Osteoblast (primary cell): ENCODE results near the gene MTARC2. TPM values are rescaled to one million over a fixed set of nuclear protein-coding genes. Genes with fewer than 3 reads are reported as not detected.

Experiments
- DNase-seq: peaks from one replicate; pipeline ENCODE4 v3.0.0; 2011; ENCODE audit warnings: low spot score, mixed read lengths; ENCODE audit not compliant: insufficient read length; ENCODE audit errors: missing footprints
- H2AFZ ChIP-seq: 2 replicates; pipeline ENCODE4 v1.6.0; 2011; ENCODE audit warnings: mild to moderate bottlenecking, low read length
- H3K27ac ChIP-seq: 2 replicates; pipeline ENCODE4 v1.5.1; 2011; ENCODE audit warnings: mild to moderate bottlenecking, low read depth, low read length, moderate library complexity
- H3K27me3 ChIP-seq: 2 replicates; pipeline ENCODE4 v1.6.0; 2012; ENCODE audit warnings: mild to moderate bottlenecking, control low read depth, inconsistent platforms, low read length, moderate library complexity; ENCODE audit not compliant: insufficient read depth
- H3K36me3 ChIP-seq: 2 replicates; pipeline ENCODE4 v1.5.1; 2011; ENCODE audit warnings: mild to moderate bottlenecking, low read length, control low read depth, moderate library complexity; ENCODE audit not compliant: insufficient read depth
- H3K4me1 ChIP-seq: 2 replicates; pipeline ENCODE4 v1.5.1; 2011; ENCODE audit warnings: mild to moderate bottlenecking, low read length, control low read depth, moderate library complexity; ENCODE audit not compliant: insufficient read depth
- H3K4me2 ChIP-seq: 2 replicates; pipeline ENCODE4 v1.6.0; 2011; ENCODE audit warnings: mild to moderate bottlenecking, low read length; ENCODE audit not compliant: insufficient read depth
- H3K4me3 ChIP-seq: fragments of 200-600 bp; sonication (generic); 3 replicates; pipeline ENCODE4 v1.5.1; 2012; ENCODE audit warnings: mild to moderate bottlenecking, low read length, inconsistent platforms; ENCODE audit not compliant: insufficient read depth
- H3K79me2 ChIP-seq: 2 replicates; pipeline ENCODE4 v1.6.0; 2012; ENCODE audit warnings: mild to moderate bottlenecking, low read length, control low read depth, inconsistent platforms; ENCODE audit not compliant: insufficient read depth
- H3K9me3 ChIP-seq: 2 replicates; pipeline ENCODE4 v1.5.1; 2011; ENCODE audit warnings: low read depth, low read length, control low read depth
- H4K20me1 ChIP-seq: 2 replicates; pipeline ENCODE4 v1.6.0; 2012; ENCODE audit warnings: mild to moderate bottlenecking, low read length, control low read depth; ENCODE audit not compliant: insufficient read depth
- CTCF ChIP-seq: IDR thresholded peaks from 2 replicates; pipeline ENCODE4 v1.5.1; 2011; ENCODE audit warnings: mild to moderate bottlenecking, low read depth, low read length, moderate library complexity; ENCODE audit errors: extremely low read depth
- total RNA-seq: library from RNA; depleted of rRNA; stranded (reverse); fragments of >200 nt; gene quantifications from 2 replicates; pipeline ENCODE4 v1.2.3, GENCODE V29; 2012

Gene MTARC2
- total RNA-seq, 1 donor, result 9.4 TPM

- Histone ChIP-seq H3K36me3 (no peaks in the 10 kb centered on the region), H3K4me2 (no peak overlapping the region), H2AFZ (no peak overlapping the region), H3K27ac (no peak overlapping the region), H3K79me2 (no peaks in the 10 kb centered on the region), H3K9me3 (no peaks in the 10 kb centered on the region), H3K4me1 (no peaks in the 10 kb centered on the region), H3K27me3 (no peaks in the 10 kb centered on the region), H3K4me3 (no peak overlapping the region), H4K20me1 (no peaks in the 10 kb centered on the region)
- TF ChIP-seq CTCF, result no peak
- no peak for DNase-seq
Measured at GRCh38 chr1:220759147-220759546, 11.0 kb downstream of the MTARC2 start.

DNA sequence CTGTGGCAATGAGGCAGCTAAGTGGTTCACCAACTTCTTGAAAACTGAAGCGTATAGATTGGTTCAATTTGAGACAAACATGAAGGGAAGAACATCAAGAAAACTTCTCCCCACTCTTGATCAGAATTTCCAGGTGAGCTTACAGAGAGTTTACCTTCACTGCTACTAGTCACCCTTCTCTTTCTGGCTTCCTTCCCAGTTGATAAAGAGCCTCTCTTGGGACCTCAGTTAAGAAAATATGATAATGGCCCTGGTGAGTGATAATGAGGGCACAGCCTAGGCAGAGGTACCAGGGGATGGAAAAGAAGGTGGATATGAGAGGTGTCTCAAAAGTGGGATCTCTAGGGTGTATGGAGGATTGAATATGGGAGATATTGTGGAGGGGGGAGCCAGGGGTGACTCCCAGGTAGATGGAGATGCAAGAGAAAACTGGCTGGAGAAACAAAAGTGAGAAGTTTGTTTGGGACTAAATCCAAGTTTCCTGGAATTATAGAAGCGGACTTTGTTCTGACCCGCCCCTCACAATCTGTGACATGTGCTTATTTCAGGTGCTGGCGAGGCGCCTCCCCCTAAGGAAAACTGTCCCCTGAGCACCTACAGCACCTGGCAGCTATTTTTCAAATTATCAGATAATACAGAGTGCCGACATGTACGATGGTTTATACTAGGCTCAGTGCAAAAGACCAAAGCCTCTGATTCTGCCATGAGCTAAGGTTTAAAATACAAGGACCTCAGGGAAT, 13.7 kb downstream of the MTARC2 start:
- Histone ChIP-seq H3K4me2 (no peak overlapping the region), H3K27me3 (no peaks in the 10 kb centered on the region), H3K79me2 (no peaks in the 10 kb centered on the region), H3K9me3 (no peaks in the 10 kb centered on the region), H3K4me1 (no peaks in the 10 kb centered on the region), H3K4me3 (no peak overlapping the region), H3K36me3 (no peaks in the 10 kb centered on the region), H3K27ac (no peak overlapping the region), H4K20me1 (no peaks in the 10 kb centered on the region), H2AFZ (no peak overlapping the region)
- TF ChIP-seq CTCF, result no peak
- no peak for DNase-seq

DNA sequence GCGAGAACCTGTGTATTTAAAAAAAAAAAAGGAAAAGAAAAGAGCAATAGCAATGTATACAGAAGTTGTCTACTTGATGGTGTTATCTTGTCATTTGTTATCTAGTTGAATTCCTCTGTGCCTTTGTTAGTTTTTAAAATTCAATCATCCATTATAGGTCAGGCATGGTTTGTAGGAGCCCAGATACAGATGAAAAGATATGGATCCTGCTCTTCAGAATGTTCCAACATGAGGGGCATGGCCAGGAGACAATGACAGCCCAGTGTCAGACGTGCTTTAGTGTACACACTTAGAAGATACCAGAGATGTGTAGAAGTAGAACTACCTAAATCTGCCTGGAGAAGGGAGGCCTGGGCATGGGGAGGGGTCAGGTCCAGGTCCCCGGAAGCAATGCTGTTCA, 16.6 kb downstream of the MTARC2 start:
- Histone ChIP-seq H3K79me2 (no peaks in the 10 kb centered on the region), H3K4me3 (no peak overlapping the region), H4K20me1 (no peaks in the 10 kb centered on the region), H3K4me1 (no peaks in the 10 kb centered on the region), H3K4me2 (no peak overlapping the region), H3K36me3 (no peaks in the 10 kb centered on the region), H3K9me3 (no peaks in the 10 kb centered on the region), H3K27ac (no peak overlapping the region), H2AFZ (no peak overlapping the region), H3K27me3 (no peaks in the 10 kb centered on the region)
- DNase-seq, result no peak
- TF ChIP-seq CTCF, result no peak

DNA sequence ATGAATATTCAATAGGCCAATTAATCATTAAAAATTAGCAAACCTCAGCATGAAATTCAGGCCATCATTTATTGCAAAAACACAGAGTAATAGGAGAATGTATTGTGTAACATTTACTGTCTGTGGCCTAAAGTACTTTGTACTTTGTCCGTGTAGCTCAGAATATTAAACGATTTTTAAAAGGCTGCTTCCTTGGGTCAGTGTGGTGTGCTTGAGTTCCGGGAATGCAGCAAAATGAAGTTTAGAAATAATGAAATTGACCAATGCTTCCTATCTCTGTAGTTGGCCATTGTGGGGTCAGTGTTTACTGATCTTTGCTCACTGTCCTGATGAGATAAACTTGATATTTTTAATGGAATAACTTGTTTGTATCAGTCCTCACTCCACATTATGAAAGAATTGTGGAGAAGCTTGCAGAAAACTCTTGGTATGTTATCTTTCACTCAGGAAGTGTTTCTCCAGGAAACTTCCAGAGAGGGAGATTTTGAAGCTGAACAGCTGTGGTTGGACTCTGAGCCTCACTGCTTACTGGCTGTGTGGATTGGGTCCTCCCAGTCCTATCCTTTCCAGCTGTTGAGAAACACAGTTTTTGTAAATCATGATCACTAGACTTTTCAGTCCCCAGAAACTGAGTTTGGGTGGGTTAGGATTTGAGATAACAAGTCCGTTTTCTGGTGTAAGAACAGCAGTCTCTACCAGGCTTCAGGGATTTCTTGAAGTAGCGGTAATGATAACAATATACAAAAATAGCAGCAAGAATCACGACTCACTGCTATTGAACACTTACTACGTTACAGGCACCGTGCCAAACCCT, 19.4 kb downstream of the MTARC2 start:
- H3K9me3 ChIP-seq, result no peaks in the 10 kb centered on the region
- H2AFZ ChIP-seq, result no peak overlapping the region
- H3K36me3 ChIP-seq, result no peaks in the 10 kb centered on the region
- no peak overlapping the region for H3K4me3 ChIP-seq
- TF ChIP-seq CTCF, result no peak
- no peaks in the 10 kb centered on the region for H3K4me1 ChIP-seq
- no peaks in the 10 kb centered on the region for H3K27me3 ChIP-seq
- no peak overlapping the region for H3K27ac ChIP-seq
- no peaks in the 10 kb centered on the region for H4K20me1 ChIP-seq
- no peaks in the 10 kb centered on the region for H3K79me2 ChIP-seq
- no peak overlapping the region for H3K4me2 ChIP-seq
- no peak for DNase-seq
